ENCODE results near the gene CEP95. TPM values are rescaled to one million over a fixed set of nuclear protein-coding genes. Genes with fewer than 3 reads are reported as not detected.

Gene CEP95
- polyA plus RNA-seq, 1 donor from 2014 or later: 220 TPM

- no peaks in the 10 kb centered on the region for H3K79me2 ChIP-seq (replicated peaks; ENCODE audit: insufficient read depth, low read length)
- no peak overlapping the region for H2AFZ ChIP-seq (ENCODE audit: low read depth, low read length)
- no peaks in the 10 kb centered on the region for H3K27me3 ChIP-seq (ENCODE audit: insufficient read depth, low read depth, low read length)
- H3F3A ChIP-seq (ENCODE audit: insufficient read depth, low read length, poor library complexity, severe bottlenecking): no peaks in the 10 kb centered on the region
- H3K4me3 ChIP-seq (ENCODE audit: low read length): no peak overlapping the region
- peaks cover 6% of the 10 kb centered on the region for H3K36me3 ChIP-seq (ENCODE audit: insufficient read depth, low read length)
- no peaks in the 10 kb centered on the region for H3K9me2 ChIP-seq (ENCODE audit: insufficient read depth, low read length)
- H3K9ac ChIP-seq (ENCODE audit: low read length): no peak overlapping the region
- H3K4me2 ChIP-seq (ENCODE audit: low read length): no peak overlapping the region
- no peaks in the 10 kb centered on the region for H3K9me3 ChIP-seq (ENCODE audit: low read length)
- peaks cover 3% of the 10 kb centered on the region for H4K20me1 ChIP-seq (ENCODE audit: insufficient read depth)
- no peak for TF ChIP-seq TAF1 (IDR thresholded peaks at IDR 0.05; ENCODE audit: low read depth)
- TF ChIP-seq REST (IDR thresholded peaks at IDR 0.05; ENCODE audit: borderline replicate concordance): no peak
- no peak for TF ChIP-seq POLR2AphosphoS5 (IDR thresholded peaks at IDR 0.05)
- no peak overlapping the region for H3K27ac ChIP-seq (ENCODE audit: low read length)
These were observed 21.1 kb downstream of the CEP95 start for GRCh38 chr17:64527914-64528313.

- Histone ChIP-seq H3K36me3 (ENCODE audit: insufficient read depth, low read length) (peaks cover 9% of the 10 kb centered on the region), H2AFZ (ENCODE audit: low read depth, low read length) (no peak overlapping the region), H3K27ac (ENCODE audit: low read length) (no peak overlapping the region), H3K27me3 (ENCODE audit: insufficient read depth, low read depth, low read length) (no peaks in the 10 kb centered on the region), H3K4me2 (ENCODE audit: low read length) (no peak overlapping the region), H3K9ac (ENCODE audit: low read length) (no peak overlapping the region), H3K79me2 (replicated peaks; ENCODE audit: insufficient read depth, low read length) (no peaks in the 10 kb centered on the region), H3K4me3 (ENCODE audit: low read length) (no peak overlapping the region), H3F3A (ENCODE audit: insufficient read depth, low read length, poor library complexity, severe bottlenecking) (no peaks in the 10 kb centered on the region), H3K9me3 (ENCODE audit: low read length) (no peaks in the 10 kb centered on the region), H3K9me2 (ENCODE audit: insufficient read depth, low read length) (no peaks in the 10 kb centered on the region), H4K20me1 (ENCODE audit: insufficient read depth) (peaks cover 3% of the 10 kb centered on the region)
- TF ChIP-seq SMC3 (conservative IDR thresholded peaks at IDR 0.05; ENCODE audit: poor library complexity) (no peak), EP300 (conservative IDR thresholded peaks at IDR 0.05; ENCODE audit: poor library complexity, severe bottlenecking) (no peak), EZH2 (IDR thresholded peaks at IDR 0.05; ENCODE audit: borderline replicate concordance, insufficient read depth, low read length, poor library complexity, severe bottlenecking) (no peak), RAD21 (conservative IDR thresholded peaks at IDR 0.05) (no peak), TAF1 (IDR thresholded peaks at IDR 0.05; ENCODE audit: low read depth) (no peak), MXI1 (conservative IDR thresholded peaks at IDR 0.05; ENCODE audit: poor library complexity, severe bottlenecking) (no peak), REST (IDR thresholded peaks at IDR 0.05; ENCODE audit: borderline replicate concordance) (no peak)
- TF ChIP-seq, protein P1, sequence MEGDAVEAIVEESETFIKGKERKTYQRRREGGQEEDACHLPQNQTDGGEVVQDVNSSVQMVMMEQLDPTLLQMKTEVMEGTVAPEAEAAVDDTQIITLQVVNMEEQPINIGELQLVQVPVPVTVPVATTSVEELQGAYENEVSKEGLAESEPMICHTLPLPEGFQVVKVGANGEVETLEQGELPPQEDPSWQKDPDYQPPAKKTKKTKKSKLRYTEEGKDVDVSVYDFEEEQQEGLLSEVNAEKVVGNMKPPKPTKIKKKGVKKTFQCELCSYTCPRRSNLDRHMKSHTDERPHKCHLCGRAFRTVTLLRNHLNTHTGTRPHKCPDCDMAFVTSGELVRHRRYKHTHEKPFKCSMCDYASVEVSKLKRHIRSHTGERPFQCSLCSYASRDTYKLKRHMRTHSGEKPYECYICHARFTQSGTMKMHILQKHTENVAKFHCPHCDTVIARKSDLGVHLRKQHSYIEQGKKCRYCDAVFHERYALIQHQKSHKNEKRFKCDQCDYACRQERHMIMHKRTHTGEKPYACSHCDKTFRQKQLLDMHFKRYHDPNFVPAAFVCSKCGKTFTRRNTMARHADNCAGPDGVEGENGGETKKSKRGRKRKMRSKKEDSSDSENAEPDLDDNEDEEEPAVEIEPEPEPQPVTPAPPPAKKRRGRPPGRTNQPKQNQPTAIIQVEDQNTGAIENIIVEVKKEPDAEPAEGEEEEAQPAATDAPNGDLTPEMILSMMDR (IDR thresholded peaks at IDR 0.05; ENCODE audit: poor library complexity, severe bottlenecking): no peak
These were observed 22.4 kb downstream of the CEP95 start for GRCh38 chr17:64529221-64529620.

All from neural cell (in vitro differentiated cells).